Coronary artery (tissue), 2 donors: ENCODE data around the gene NOSTRIN.
A peak's percentile ranks its signal among the peaks of the same experiment; 100 is the strongest.

ENCODE experiments used
- DNase-seq: peaks from one replicate; pipeline ENCODE4 v3.0.0-alpha.2; 2017; ENCODE audit warnings: low spot score
- H3K27ac ChIP-seq, 2 donors: fragments of 200-600 bp; sonication (generic); one replicate each; pipeline ENCODE4 v1.5.1; 2016 to 2019
- H3K4me3 ChIP-seq: fragments of 200-600 bp; sonication (generic); 2 replicates; pipeline ENCODE4 v1.5.1; 2016; ENCODE audit warnings: mild to moderate bottlenecking, moderate library complexity
- TF ChIP-seq, protein P1 (sequence below): fragments of 200-600 bp; sonication (generic); IDR thresholded peaks from one replicate; pipeline ENCODE4 v1.5.1; 2019; ENCODE audit warnings: antibody characterized with exemption

Gene NOSTRIN, protein sequence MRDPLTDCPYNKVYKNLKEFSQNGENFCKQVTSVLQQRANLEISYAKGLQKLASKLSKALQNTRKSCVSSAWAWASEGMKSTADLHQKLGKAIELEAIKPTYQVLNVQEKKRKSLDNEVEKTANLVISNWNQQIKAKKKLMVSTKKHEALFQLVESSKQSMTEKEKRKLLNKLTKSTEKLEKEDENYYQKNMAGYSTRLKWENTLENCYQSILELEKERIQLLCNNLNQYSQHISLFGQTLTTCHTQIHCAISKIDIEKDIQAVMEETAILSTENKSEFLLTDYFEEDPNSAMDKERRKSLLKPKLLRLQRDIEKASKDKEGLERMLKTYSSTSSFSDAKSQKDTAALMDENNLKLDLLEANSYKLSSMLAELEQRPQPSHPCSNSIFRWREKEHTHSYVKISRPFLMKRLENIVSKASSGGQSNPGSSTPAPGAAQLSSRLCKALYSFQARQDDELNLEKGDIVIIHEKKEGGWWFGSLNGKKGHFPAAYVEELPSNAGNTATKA

DNA sequence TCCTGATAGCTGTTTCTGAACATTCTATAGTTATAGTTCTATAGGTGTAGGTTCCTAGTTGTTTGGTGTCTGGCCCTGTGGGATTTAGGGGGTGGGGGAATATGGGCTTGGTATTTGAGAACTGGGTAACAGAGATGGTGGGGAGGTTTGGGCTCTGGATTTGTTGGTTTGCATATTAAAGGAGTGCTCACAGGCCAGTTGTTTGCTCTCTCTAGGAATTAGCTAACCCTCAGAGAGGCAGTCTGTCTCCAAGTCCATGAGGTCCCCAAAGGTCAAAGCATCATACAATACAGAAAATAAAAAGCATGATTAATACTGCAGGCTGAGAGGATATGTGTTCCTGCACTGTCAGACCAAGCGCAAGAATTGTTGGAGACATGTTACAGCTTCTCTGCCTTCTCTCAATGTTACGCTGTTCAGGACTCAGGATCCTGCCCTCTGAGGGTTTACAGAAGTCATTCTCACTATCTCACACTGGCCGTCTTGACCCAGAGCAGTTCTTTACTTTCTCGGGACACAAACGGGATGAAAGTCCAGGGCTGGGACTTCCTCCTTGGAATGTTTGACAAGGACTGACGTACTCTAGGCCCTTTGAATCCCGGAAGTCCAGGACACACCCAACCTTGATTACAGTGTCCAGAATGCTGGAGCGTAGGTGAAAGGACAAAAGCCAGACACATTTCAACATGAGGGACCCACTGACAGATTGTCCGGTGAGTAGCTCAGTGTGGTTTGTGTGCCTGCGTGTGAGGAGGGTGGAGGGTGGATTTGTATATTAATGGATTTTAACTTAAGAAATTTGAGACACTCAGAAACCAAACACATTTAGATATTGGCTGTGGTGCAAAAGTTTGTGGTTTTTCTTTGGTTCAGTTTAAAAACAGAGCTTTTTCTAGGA is at the start of gene NOSTRIN:
Gene NOSTRIN (plus strand): TSS at position 677 of the 898 bp plus-strand sequence. CDS start 10 bp downstream, at position 687.
- DNase-seq, result no peak
- TF ChIP-seq, protein P1, sequence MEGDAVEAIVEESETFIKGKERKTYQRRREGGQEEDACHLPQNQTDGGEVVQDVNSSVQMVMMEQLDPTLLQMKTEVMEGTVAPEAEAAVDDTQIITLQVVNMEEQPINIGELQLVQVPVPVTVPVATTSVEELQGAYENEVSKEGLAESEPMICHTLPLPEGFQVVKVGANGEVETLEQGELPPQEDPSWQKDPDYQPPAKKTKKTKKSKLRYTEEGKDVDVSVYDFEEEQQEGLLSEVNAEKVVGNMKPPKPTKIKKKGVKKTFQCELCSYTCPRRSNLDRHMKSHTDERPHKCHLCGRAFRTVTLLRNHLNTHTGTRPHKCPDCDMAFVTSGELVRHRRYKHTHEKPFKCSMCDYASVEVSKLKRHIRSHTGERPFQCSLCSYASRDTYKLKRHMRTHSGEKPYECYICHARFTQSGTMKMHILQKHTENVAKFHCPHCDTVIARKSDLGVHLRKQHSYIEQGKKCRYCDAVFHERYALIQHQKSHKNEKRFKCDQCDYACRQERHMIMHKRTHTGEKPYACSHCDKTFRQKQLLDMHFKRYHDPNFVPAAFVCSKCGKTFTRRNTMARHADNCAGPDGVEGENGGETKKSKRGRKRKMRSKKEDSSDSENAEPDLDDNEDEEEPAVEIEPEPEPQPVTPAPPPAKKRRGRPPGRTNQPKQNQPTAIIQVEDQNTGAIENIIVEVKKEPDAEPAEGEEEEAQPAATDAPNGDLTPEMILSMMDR, result no peak
- Histone ChIP-seq H3K4me3 (peak within 1 kb of the TSS; percentile 45), H3K27ac (peak within 1 kb of the TSS in 1 of 2 donors; percentile 46)

DNA sequence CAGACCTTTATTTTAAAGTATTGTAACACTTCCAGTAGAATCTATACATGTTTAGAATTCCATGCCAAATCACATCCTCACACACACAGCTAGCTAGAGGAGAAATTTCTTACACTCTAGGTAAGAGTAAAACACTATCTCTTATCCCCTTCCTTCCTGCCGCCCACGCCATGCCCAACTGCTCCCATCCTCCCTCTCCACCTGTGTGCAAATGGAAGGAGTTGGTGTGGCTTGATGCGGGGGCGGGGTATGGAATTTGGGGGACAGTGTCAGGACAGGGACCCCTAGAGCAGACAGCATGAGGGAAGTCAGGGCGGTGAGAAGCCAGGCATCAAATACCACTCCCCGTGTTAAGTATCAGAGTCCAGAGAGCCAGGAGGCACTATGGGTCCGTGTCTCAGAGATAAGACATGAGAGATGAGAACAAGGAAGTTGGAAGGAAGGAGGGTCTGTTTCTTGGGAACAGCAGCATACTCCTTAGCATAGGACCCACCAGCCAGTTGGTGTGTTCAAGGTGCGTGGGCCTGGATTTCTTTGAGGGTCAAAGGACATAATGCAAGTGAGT is 48.6 kb upstream of the NOSTRIN start:
- DNase-seq, result no peak
- TF ChIP-seq, protein P1, result no peak
- Histone ChIP-seq H3K27ac (no peak overlapping the region), H3K4me3 (no peak overlapping the region)

DNA sequence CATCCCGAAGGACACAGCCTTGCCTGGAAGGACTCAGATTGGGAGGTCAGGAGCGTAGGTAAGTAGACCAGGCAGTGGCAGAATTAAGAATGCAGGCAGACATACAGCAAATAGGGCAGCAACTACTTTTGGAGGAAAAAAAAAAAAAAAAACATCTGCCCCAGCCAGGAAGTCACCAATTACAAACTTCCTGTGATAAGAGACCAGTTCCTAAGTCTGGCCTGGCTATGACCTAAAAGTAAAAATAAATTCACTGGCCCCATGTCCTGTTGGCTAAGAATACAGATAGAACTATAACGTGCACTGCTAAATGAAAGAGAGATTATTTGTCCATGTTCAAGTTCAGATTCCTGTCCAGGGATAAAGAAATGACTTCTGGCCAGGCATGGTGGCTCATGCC is 45.2 kb upstream of the NOSTRIN start:
- H3K4me3 ChIP-seq, result no peak overlapping the region
- TF ChIP-seq, protein P1, result no peak
- DNase-seq, result no peak
- no peak overlapping the region for H3K27ac ChIP-seq

DNA sequence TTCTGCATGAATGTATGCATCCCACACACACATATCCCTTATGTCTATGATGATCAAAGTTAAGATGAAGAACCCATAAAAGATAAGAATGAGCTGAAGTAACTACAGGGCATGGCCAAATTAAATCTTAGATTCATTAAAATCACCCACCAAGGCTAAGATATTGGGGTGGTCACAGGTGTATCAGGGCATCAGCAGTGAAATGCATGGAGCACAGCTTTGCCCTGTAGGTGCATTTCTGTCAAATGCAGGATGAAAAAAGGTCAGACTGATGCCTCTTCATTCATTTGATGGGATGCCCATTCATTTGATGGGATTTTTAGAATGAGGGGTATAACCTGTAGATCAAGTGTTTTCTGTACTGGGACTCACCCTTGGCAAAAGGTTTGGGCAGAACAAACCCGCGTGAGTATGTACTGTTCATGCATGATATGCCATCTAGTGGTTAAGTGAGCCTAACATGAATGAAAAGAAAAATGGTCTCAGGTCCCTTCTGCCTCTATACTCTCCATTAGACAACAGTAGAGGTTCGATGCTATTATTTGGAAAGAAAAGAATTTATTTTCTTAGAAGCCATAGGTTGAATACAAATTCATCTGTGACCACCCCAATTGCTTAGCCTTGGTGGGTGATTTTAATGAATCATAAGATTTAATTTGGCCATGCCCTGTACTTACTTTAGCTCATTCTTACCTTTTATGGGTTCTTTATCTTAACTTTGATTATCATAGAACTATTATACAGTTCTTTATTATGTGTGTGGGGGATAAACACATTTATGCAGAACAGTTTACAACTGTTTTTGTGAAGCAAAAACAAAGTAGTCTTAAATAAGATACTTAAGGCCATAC is 43.2 kb upstream of the NOSTRIN start:
- no peak overlapping the region for H3K4me3 ChIP-seq
- DNase-seq, result no peak
- H3K27ac ChIP-seq, result no peak overlapping the region
- TF ChIP-seq, protein P1, result peak; percentile 37

DNA sequence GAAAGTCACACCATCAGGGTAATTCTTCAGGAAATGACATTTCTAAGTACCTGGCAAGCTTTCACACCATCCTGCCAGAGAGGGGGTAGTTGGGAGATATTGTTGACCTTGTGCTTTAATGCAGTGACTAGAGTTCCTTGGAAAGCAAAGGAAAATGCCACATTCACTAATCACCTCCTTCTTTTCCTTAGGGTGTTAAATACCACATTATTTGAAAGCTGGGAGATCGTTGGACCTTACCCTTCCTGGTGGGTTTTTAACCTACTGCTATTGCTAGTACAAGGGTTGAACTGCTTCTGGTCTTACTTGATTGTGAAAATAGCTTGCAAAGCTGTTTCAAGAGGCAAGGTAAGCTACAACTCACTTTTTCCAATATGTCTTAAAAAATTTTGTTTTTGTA is 37.0 kb upstream of the NOSTRIN start:
- TF ChIP-seq, protein P1, result no peak
- no peak for DNase-seq
- no peak overlapping the region for H3K4me3 ChIP-seq
- H3K27ac ChIP-seq, result no peak overlapping the region

DNA sequence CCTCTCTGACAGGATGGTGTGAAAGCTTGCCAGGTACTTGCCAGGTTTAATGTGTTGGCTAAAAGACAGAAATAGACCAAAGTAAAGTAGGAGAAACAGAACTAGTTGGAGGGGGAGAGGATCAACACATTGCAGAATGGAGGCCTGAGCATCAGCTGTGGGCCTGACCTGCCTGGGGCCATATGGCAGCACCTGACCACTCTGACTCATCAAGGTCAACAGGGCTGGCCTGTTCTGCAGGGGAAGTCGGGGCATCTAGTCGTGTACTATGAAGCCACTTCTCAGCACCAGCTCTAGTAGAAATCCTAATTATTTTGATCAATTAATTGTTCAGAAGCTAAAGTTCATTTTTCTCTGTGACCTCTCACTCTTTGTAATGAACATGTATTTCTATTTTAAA is 35.8 kb upstream of the NOSTRIN start:
- no peak overlapping the region for H3K27ac ChIP-seq
- TF ChIP-seq, protein P1, result no peak
- H3K4me3 ChIP-seq, result no peak overlapping the region
- DNase-seq, result no peak
